ENCODE results near the gene ESYT2. TPM values are rescaled to one million over a fixed set of nuclear protein-coding genes. Genes with fewer than 3 reads are reported as not detected.
A peak's percentile ranks its signal among the peaks of the same experiment; 100 is the strongest.

ESYT2 gene
- total RNA-seq, 2 donors from 2014 or later: 30.7 to 36.9 TPM

- TF ChIP-seq CTCF (conservative IDR thresholded peaks at IDR 0.05): no peak
- no peaks in the 10 kb centered on the region for H3K9me3 Mint-ChIP-seq
- Histone ChIP-seq H3K9ac (ENCODE audit: extremely low read depth, low read length, poor library complexity, severe bottlenecking) (no peak overlapping the region), H3K4me1 (ENCODE audit: control insufficient read depth, insufficient read depth, low read length) (peaks cover 5% of the 10 kb centered on the region), H3K4me3 (ENCODE audit: low read length) (no peak overlapping the region), H3K36me3 (ENCODE audit: control insufficient read depth, insufficient read depth, low read length) (no peaks in the 10 kb centered on the region), H3K27ac (ENCODE audit: low read depth, low read length) (no peak overlapping the region), H3K9me3 (ENCODE audit: control insufficient read depth, low read length) (no peaks in the 10 kb centered on the region), H3K27me3 (ENCODE audit: control insufficient read depth, insufficient read depth, low read length, poor library complexity, severe bottlenecking) (no peaks in the 10 kb centered on the region)
- no peaks in the 10 kb centered on the region for H3K36me3 Mint-ChIP-seq (ENCODE audit: low read depth)
- H3K27ac Mint-ChIP-seq: no peak overlapping the region
- DNase-seq: peak; percentile 43
- no peak overlapping the region for H3K4me3 Mint-ChIP-seq
- H3K4me1 Mint-ChIP-seq: peaks cover 56% of the 10 kb centered on the region
- H3K27me3 Mint-ChIP-seq (ENCODE audit: insufficient read depth): no peaks in the 10 kb centered on the region
- WGBS, 2 experiments (ENCODE audit: insufficient coverage in 1 of 2, insufficient read length in 1 of 2): 67 to 78% methylated on average over 1 to 2 of the region's 2 CpGs
Observed at GRCh38 chr7:158816995-158817394, 12.3 kb downstream of the ESYT2 start.

DNA sequence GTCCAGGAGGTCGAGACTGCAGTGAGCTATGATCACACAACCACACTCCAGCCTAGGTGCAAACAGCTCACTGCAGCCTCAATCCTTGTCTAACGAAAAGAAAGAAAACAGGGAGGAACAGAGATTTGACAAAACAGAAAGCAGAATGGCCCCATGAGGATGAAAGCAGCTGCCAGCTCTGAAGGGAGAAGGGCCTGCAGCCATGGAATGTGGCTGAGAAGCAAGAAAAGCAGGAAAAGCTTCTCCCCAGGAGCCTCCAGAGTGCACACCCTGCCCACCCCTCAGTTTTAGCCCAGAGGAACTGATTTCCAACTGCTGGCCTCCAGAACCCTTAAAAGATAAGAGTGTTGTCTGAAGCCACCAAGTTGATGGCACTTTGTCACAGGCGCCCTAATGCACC, 13.0 kb downstream of the ESYT2 start:
- H3K4me3 Mint-ChIP-seq: no peak overlapping the region
- H3K4me3 ChIP-seq (ENCODE audit: low read length): no peak overlapping the region
- H3K27ac ChIP-seq (ENCODE audit: low read depth, low read length): peak overlapping the region; percentile 42
- WGBS, 2 experiments (ENCODE audit: insufficient coverage in 1 of 2, insufficient read length in 1 of 2): 77 to 95% methylated on average over 2 to 3 of the region's 3 CpGs
- H3K36me3 ChIP-seq (ENCODE audit: control insufficient read depth, insufficient read depth, low read length): no peaks in the 10 kb centered on the region
- H3K27me3 ChIP-seq (ENCODE audit: control insufficient read depth, insufficient read depth, low read length, poor library complexity, severe bottlenecking): no peaks in the 10 kb centered on the region
- H3K36me3 Mint-ChIP-seq (ENCODE audit: low read depth): no peaks in the 10 kb centered on the region
- peaks cover 5% of the 10 kb centered on the region for H3K4me1 ChIP-seq (ENCODE audit: control insufficient read depth, insufficient read depth, low read length)
- peaks cover 50% of the 10 kb centered on the region for H3K4me1 Mint-ChIP-seq
- H3K27ac Mint-ChIP-seq: no peak overlapping the region
- no peaks in the 10 kb centered on the region for H3K27me3 Mint-ChIP-seq (ENCODE audit: insufficient read depth)
- no peak overlapping the region for H3K9ac ChIP-seq (ENCODE audit: extremely low read depth, low read length, poor library complexity, severe bottlenecking)
- TF ChIP-seq CTCF (conservative IDR thresholded peaks at IDR 0.05): no peak
- DNase-seq: peak; percentile 45
- H3K9me3 Mint-ChIP-seq: no peaks in the 10 kb centered on the region
- no peaks in the 10 kb centered on the region for H3K9me3 ChIP-seq (ENCODE audit: control insufficient read depth, low read length)

GRCh38 chr7:158815800-158816128, 13.5 kb downstream of the ESYT2 start:
- Histone ChIP-seq H3K36me3 (ENCODE audit: control insufficient read depth, insufficient read depth, low read length) (no peaks in the 10 kb centered on the region), H3K9ac (ENCODE audit: extremely low read depth, low read length, poor library complexity, severe bottlenecking) (no peak overlapping the region), H3K27ac (ENCODE audit: low read depth, low read length) (no peak overlapping the region), H3K9me3 (ENCODE audit: control insufficient read depth, low read length) (no peaks in the 10 kb centered on the region), H3K27me3 (ENCODE audit: control insufficient read depth, insufficient read depth, low read length, poor library complexity, severe bottlenecking) (no peaks in the 10 kb centered on the region), H3K4me1 (ENCODE audit: control insufficient read depth, insufficient read depth, low read length) (peaks cover 5% of the 10 kb centered on the region), H3K4me3 (ENCODE audit: low read length) (no peak overlapping the region)
- peaks cover 50% of the 10 kb centered on the region for H3K4me1 Mint-ChIP-seq
- TF ChIP-seq CTCF (conservative IDR thresholded peaks at IDR 0.05): no peak
- no peaks in the 10 kb centered on the region for H3K9me3 Mint-ChIP-seq
- no peaks in the 10 kb centered on the region for H3K36me3 Mint-ChIP-seq (ENCODE audit: low read depth)
- no peaks in the 10 kb centered on the region for H3K27me3 Mint-ChIP-seq (ENCODE audit: insufficient read depth)
- WGBS, 2 experiments (ENCODE audit: insufficient coverage in 1 of 2, insufficient read length in 1 of 2): 90 to 98% methylated on average over 5 to 6 of the region's 6 CpGs
- H3K27ac Mint-ChIP-seq: no peak overlapping the region
- no peak for DNase-seq
- H3K4me3 Mint-ChIP-seq: no peak overlapping the region
